Activated B cell treated with CpG ODN at 0.5 μM for 24 hours (primary cell): ENCODE results near the gene ROR2. TPM values are rescaled to one million over a fixed set of nuclear protein-coding genes. Genes with fewer than 3 reads are reported as not detected.

Experiments
- ATAC-seq: fragments of 200-7000 bp; cut with Tn5 transposase; one replicate; pipeline ENCODE4 v1.10.0; 2021; ENCODE audit warnings: low read depth, mild to moderate bottlenecking, moderate library complexity
- CTCF ChIA-PET: fragments of 350-600 bp; sonication (Branson Sonifier 250); formaldehyde crosslinking; loops from one replicate; lab custom pipeline; 2021; ENCODE audit warnings: antibody characterized with exemption; lab: Charles Lee
- POLR2A ChIA-PET: fragments of 350-600 bp; sonication (Branson Sonifier 250); formaldehyde crosslinking; loops from one replicate; lab custom pipeline; 2021; ENCODE audit warnings: antibody characterized with exemption; lab: Charles Lee
- DNase-seq: peaks from one replicate; pipeline ENCODE4 v3.0.0; 2022
- H3K27ac Mint-ChIP-seq: one replicate; pipeline ENCODE4 v1.8.0; 2020; ENCODE audit warnings: mixed read lengths
- H3K27me3 Mint-ChIP-seq: one replicate; pipeline ENCODE4 v1.8.0; 2021; ENCODE audit warnings: mixed read lengths
- H3K36me3 Mint-ChIP-seq: one replicate; pipeline ENCODE4 v1.8.0; 2021; ENCODE audit warnings: low read depth, mixed read lengths
- H3K4me1 Mint-ChIP-seq: one replicate; pipeline ENCODE4 v1.8.0; 2021; ENCODE audit warnings: mixed read lengths
- H3K4me3 Mint-ChIP-seq: one replicate; pipeline ENCODE4 v1.8.0; 2020; ENCODE audit warnings: mild to moderate bottlenecking, mixed read lengths
- H3K9me3 Mint-ChIP-seq: one replicate; pipeline ENCODE4 v1.8.0; 2020; ENCODE audit warnings: mixed read lengths
- CTCF ChIP-seq: fragments of 200-600 bp; IDR thresholded peaks from one replicate; pipeline ENCODE4 v1.8.0; 2022; ENCODE audit warnings: antibody characterized with exemption, mild to moderate bottlenecking
- intact Hi-C: fragments of 100-400 bp; cut with micrococcal nuclease; formaldehyde crosslinking; loops from one replicate; pipeline ENCODE4 v1.15.1; 2024
- total RNA-seq: library from RNA; stranded (reverse); gene quantifications from 2 replicates; pipeline ENCODE4 v1.2.3, GENCODE V29; 2022

ROR2 gene
- total RNA-seq, 1 donor from 2014 or later, result not detected

- peaks cover 11% of the 10 kb centered on the region for H3K27me3 Mint-ChIP-seq
- H3K36me3 Mint-ChIP-seq, result no peaks in the 10 kb centered on the region
- ATAC-seq (no peak), DNase-seq (no peak)
- TF ChIP-seq CTCF, result no peak
- POLR2A ChIA-PET, result no interaction called here
- intact Hi-C loops, result no loop called here
- H3K4me1 Mint-ChIP-seq, result peaks cover 4% of the 10 kb centered on the region
- no peak overlapping the region for H3K27ac Mint-ChIP-seq
- H3K9me3 Mint-ChIP-seq, result no peaks in the 10 kb centered on the region
- no peak overlapping the region for H3K4me3 Mint-ChIP-seq
- CTCF ChIA-PET, result no interaction called here
Measured at GRCh38 chr9:91900797-91901177, 49.2 kb downstream of the ROR2 start.

- Mint-ChIP-seq H3K36me3 (no peaks in the 10 kb centered on the region), H3K4me1 (peaks cover 4% of the 10 kb centered on the region), H3K27ac (no peak overlapping the region), H3K9me3 (no peaks in the 10 kb centered on the region), H3K4me3 (no peak overlapping the region), H3K27me3 (peaks cover 12% of the 10 kb centered on the region)
- ChIA-PET POLR2A (no interaction called here), CTCF (no interaction called here)
- intact Hi-C loops, result no loop called here
- no peak for DNase-seq
- ATAC-seq, result no peak
- TF ChIP-seq CTCF, result no peak
Measured at GRCh38 chr9:91900055-91900796, 49.8 kb downstream of the ROR2 start.

DNA sequence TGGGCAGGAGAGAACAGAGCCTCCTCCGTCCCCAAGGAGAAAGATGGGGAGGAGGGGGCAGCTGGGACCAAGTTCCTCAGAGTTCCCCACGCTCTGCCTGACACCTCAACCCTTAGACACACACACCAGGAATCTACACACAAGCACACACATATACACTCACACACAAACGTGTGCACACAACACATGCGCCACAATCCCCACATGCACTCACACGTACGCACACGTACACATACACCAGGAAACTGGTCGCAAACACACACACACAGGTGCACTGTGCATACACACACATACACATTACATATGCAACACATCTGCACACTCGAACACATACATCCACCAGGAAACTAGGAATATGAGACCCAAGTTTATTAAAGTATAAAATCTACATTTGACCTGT is 50.4 kb downstream of the ROR2 start:
- DNase-seq, result no peak
- TF ChIP-seq CTCF, result no peak
- H3K4me3 Mint-ChIP-seq, result no peak overlapping the region
- ATAC-seq, result no peak
- H3K36me3 Mint-ChIP-seq, result no peaks in the 10 kb centered on the region
- peaks cover 4% of the 10 kb centered on the region for H3K4me1 Mint-ChIP-seq
- CTCF ChIA-PET, result no interaction called here
- POLR2A ChIA-PET, result no interaction called here
- peaks cover 12% of the 10 kb centered on the region for H3K27me3 Mint-ChIP-seq
- intact Hi-C loops, result no loop called here
- H3K9me3 Mint-ChIP-seq, result no peaks in the 10 kb centered on the region
- H3K27ac Mint-ChIP-seq, result no peak overlapping the region

DNA sequence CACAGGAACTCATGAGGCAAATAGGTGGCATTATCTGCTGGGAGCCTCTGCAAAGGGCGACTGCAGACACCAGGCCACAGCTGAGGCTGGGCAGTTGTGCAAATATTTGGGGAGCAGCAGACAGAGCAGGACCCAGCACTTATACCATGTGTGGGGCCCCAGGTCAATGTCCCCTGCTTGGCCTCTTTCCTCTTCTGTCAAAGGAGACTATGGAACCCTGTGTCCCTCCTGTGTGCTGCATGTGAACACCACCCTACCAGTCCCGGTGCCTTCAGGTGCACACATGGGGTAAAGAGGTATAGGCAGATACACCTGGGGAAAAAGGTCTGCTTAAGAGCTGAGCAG is 50.8 kb downstream of the ROR2 start:
- Mint-ChIP-seq H3K36me3 (no peaks in the 10 kb centered on the region), H3K4me1 (peaks cover 4% of the 10 kb centered on the region), H3K27me3 (peaks cover 14% of the 10 kb centered on the region), H3K4me3 (no peak overlapping the region), H3K9me3 (no peaks in the 10 kb centered on the region), H3K27ac (no peak overlapping the region)
- intact Hi-C loops, result no loop called here
- ChIA-PET POLR2A (no interaction called here), CTCF (no interaction called here)
- no peak for TF ChIP-seq CTCF
- ATAC-seq, result no peak
- DNase-seq, result no peak

- no peak for TF ChIP-seq CTCF
- POLR2A ChIA-PET, result no interaction called here
- Mint-ChIP-seq H3K4me1 (peaks cover 4% of the 10 kb centered on the region), H3K27ac (no peak overlapping the region), H3K36me3 (no peaks in the 10 kb centered on the region), H3K9me3 (no peaks in the 10 kb centered on the region), H3K27me3 (peaks cover 19% of the 10 kb centered on the region), H3K4me3 (no peak overlapping the region)
- ATAC-seq (no peak), DNase-seq (no peak)
- intact Hi-C loops, result no loop called here
- CTCF ChIA-PET, result no interaction called here
Measured at GRCh38 chr9:91898451-91899218, 51.4 kb downstream of the ROR2 start.
